WTC11 (cell line): ENCODE data around the gene RASA2. TPM values are rescaled to one million over a fixed set of nuclear protein-coding genes. Genes with fewer than 3 reads are reported as not detected.

Experiments
- ATAC-seq: fragments of 200-7000 bp; cut with Tn5 transposase; 2 replicates; pipeline ENCODE4 v1.10.0; 2021; ENCODE audit warnings: mild to moderate bottlenecking, moderate library complexity
- CTCF ChIA-PET: fragments of 300-600 bp; sonication (Branson Sonifier 250); formaldehyde crosslinking; loops from one replicate; lab custom pipeline; 2021; ENCODE audit warnings: antibody characterized with exemption; lab: Charles Lee
- POLR2A ChIA-PET: fragments of 350-600 bp; sonication (Branson Sonifier 250); formaldehyde crosslinking; loops from one replicate; lab custom pipeline; 2021; ENCODE audit warnings: antibody characterized with exemption; lab: Charles Lee
- DNase-seq: peaks from one replicate; pipeline ENCODE4 v3.0.0; 2021; ENCODE audit warnings: low spot score
- H3K27ac Mint-ChIP-seq: 2 replicates; pipeline ENCODE4 v1.8.0; 2021; ENCODE audit warnings: mixed read lengths
- H3K27me3 Mint-ChIP-seq: 2 replicates; pipeline ENCODE4 v1.8.0; 2021; ENCODE audit warnings: low read depth, mild to moderate bottlenecking, moderate library complexity, mixed read lengths
- H3K36me3 Mint-ChIP-seq: 2 replicates; pipeline ENCODE4 v1.8.0; 2021; ENCODE audit warnings: mixed read lengths
- H3K4me1 Mint-ChIP-seq: 2 replicates; pipeline ENCODE4 v1.8.0; 2022; ENCODE audit warnings: mixed read lengths
- H3K4me3 Mint-ChIP-seq: 2 replicates; pipeline ENCODE4 v1.8.0; 2021; ENCODE audit warnings: mild to moderate bottlenecking, moderate library complexity, mixed read lengths
- H3K9me3 Mint-ChIP-seq: 2 replicates; pipeline ENCODE4 v1.8.0; 2021; ENCODE audit warnings: mixed read lengths
- AR ChIP-seq: fragments of 250-450 bp; sonication (Bioruptor Pico); IDR thresholded peaks from 2 replicates; pipeline ENCODE4 v1.9.0; 2021; ENCODE audit warnings: mild to moderate bottlenecking
- ATF1 ChIP-seq: sonication (generic); formaldehyde crosslinking; IDR thresholded peaks from 2 replicates; pipeline ENCODE4 v1.8.1; 2023; ENCODE audit warnings: mild to moderate bottlenecking, moderate library complexity, missing genetic modification reagents
- ATF3 ChIP-seq: sonication (generic); formaldehyde crosslinking; conservative IDR thresholded peaks from 2 replicates; pipeline ENCODE4 v1.8.1; 2022; ENCODE audit warnings: mild to moderate bottlenecking, missing genetic modification reagents
- CDX4 ChIP-seq: fragments of 250-450 bp; sonication (Bioruptor Pico); IDR thresholded peaks from 2 replicates; pipeline ENCODE4 v1.9.0; 2021; ENCODE audit warnings: moderate library complexity, mild to moderate bottlenecking, inconsistent platforms, borderline replicate concordance
- ETV6 ChIP-seq: sonication (generic); formaldehyde crosslinking; IDR thresholded peaks from 2 replicates; pipeline ENCODE4 v1.8.1; 2022; ENCODE audit warnings: mild to moderate bottlenecking, missing genetic modification reagents
- NFYB ChIP-seq: sonication (generic); formaldehyde crosslinking; conservative IDR thresholded peaks from 2 replicates; pipeline ENCODE4 v1.8.0; 2022; ENCODE audit warnings: low read depth, missing genetic modification reagents
- NR2C2 ChIP-seq: sonication (generic); formaldehyde crosslinking; IDR thresholded peaks from 2 replicates; pipeline ENCODE4 v1.8.0; 2022; ENCODE audit warnings: mild to moderate bottlenecking, missing genetic modification reagents
- PREB ChIP-seq: sonication (generic); formaldehyde crosslinking; IDR thresholded peaks from 2 replicates; pipeline ENCODE4 v1.8.1; 2022; ENCODE audit warnings: mild to moderate bottlenecking, missing genetic modification reagents, moderate library complexity, borderline replicate concordance
- SMAD4 ChIP-seq: sonication (generic); formaldehyde crosslinking; IDR thresholded peaks from 2 replicates; pipeline ENCODE4 v1.8.0; 2022; ENCODE audit warnings: mild to moderate bottlenecking, missing genetic modification reagents
- SOX15 ChIP-seq: fragments of 250-450 bp; sonication (Bioruptor Pico); IDR thresholded peaks from 2 replicates; pipeline ENCODE4 v1.9.0; 2021; ENCODE audit warnings: mild to moderate bottlenecking
- SP1 ChIP-seq: sonication (generic); formaldehyde crosslinking; conservative IDR thresholded peaks from 2 replicates; pipeline ENCODE4 v1.8.1; 2022; ENCODE audit warnings: missing genetic modification reagents
- TCF7 ChIP-seq: sonication (generic); formaldehyde crosslinking; IDR thresholded peaks from 2 replicates; pipeline ENCODE4 v1.8.0; 2022; ENCODE audit warnings: mild to moderate bottlenecking, low read depth, missing genetic modification reagents, moderate library complexity
- TEAD4 ChIP-seq: sonication (generic); formaldehyde crosslinking; IDR thresholded peaks from 2 replicates; pipeline ENCODE4 v1.8.0; 2022; ENCODE audit warnings: mild to moderate bottlenecking, missing genetic modification reagents
- USF2 ChIP-seq: sonication (generic); formaldehyde crosslinking; IDR thresholded peaks from 2 replicates; pipeline ENCODE4 v1.8.1; 2023; ENCODE audit warnings: mild to moderate bottlenecking, missing genetic modification reagents, moderate library complexity
- ZNF138 ChIP-seq: sonication (generic); formaldehyde crosslinking; conservative IDR thresholded peaks from 2 replicates; pipeline ENCODE4 v1.8.1; 2022; ENCODE audit warnings: mild to moderate bottlenecking, moderate library complexity, missing genetic modification reagents
- ZNF317 ChIP-seq: sonication (generic); formaldehyde crosslinking; IDR thresholded peaks from 2 replicates; pipeline ENCODE4 v1.8.1; 2023; ENCODE audit warnings: low read depth, mild to moderate bottlenecking, moderate library complexity, missing genetic modification reagents, borderline replicate concordance
- total RNA-seq: library from RNA; stranded (reverse); gene quantifications from 3 replicates; pipeline ENCODE4 v1.2.3, GENCODE V29; 2021
- TF ChIP-seq, protein P1 (sequence below): sonication (generic); formaldehyde crosslinking; IDR thresholded peaks from 2 replicates; pipeline ENCODE4 v1.8.1; 2023; ENCODE audit warnings: mild to moderate bottlenecking, moderate library complexity, missing genetic modification reagents
- TF ChIP-seq, protein P2 (sequence below): sonication (generic); formaldehyde crosslinking; IDR thresholded peaks from 2 replicates; pipeline ENCODE4 v1.8.1; 2022; ENCODE audit warnings: missing genetic modification reagents, borderline replicate concordance
- TF ChIP-seq, protein P3 (sequence below): sonication (generic); formaldehyde crosslinking; IDR thresholded peaks from 2 replicates; pipeline ENCODE4 v1.8.1; 2022; ENCODE audit warnings: mild to moderate bottlenecking, moderate library complexity, missing genetic modification reagents

RASA2 gene
- total RNA-seq, 1 experiment from 2014 or later = 13.9 TPM

- no peaks in the 10 kb centered on the region for H3K27me3 Mint-ChIP-seq
- CTCF ChIA-PET = interaction anchor here (1.1 to 1.3 kb wide), 2 partner anchors 92 to 98 kb away, joined by 3 read pairs; no protein-coding TSS in a partner anchor
- H3K4me3 Mint-ChIP-seq = no peak overlapping the region
- no peaks in the 10 kb centered on the region for H3K4me1 Mint-ChIP-seq
- no peak overlapping the region for H3K27ac Mint-ChIP-seq
- peaks cover 45% of the 10 kb centered on the region for H3K36me3 Mint-ChIP-seq
- POLR2A ChIA-PET = no interaction called here
- TF ChIP-seq, protein P1, sequence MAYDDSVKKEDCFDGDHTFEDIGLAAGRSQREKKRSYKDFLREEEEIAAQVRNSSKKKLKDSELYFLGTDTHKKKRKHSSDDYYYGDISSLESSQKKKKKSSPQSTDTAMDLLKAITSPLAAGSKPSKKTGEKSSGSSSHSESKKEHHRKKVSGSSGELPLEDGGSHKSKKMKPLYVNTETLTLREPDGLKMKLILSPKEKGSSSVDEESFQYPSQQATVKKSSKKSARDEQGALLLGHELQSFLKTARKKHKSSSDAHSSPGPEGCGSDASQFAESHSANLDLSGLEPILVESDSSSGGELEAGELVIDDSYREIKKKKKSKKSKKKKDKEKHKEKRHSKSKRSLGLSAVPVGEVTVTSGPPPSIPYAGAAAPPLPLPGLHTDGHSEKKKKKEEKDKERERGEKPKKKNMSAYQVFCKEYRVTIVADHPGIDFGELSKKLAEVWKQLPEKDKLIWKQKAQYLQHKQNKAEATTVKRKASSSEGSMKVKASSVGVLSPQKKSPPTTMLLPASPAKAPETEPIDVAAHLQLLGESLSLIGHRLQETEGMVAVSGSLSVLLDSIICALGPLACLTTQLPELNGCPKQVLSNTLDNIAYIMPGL = no peak
- TF ChIP-seq SMAD4 (CRISPR knock-in tag) = no peak
- TF ChIP-seq TEAD4 (CRISPR knock-in tag) = no peak
- TF ChIP-seq ETV6 (CRISPR knock-in tag) = no peak
- TF ChIP-seq, protein P2, sequence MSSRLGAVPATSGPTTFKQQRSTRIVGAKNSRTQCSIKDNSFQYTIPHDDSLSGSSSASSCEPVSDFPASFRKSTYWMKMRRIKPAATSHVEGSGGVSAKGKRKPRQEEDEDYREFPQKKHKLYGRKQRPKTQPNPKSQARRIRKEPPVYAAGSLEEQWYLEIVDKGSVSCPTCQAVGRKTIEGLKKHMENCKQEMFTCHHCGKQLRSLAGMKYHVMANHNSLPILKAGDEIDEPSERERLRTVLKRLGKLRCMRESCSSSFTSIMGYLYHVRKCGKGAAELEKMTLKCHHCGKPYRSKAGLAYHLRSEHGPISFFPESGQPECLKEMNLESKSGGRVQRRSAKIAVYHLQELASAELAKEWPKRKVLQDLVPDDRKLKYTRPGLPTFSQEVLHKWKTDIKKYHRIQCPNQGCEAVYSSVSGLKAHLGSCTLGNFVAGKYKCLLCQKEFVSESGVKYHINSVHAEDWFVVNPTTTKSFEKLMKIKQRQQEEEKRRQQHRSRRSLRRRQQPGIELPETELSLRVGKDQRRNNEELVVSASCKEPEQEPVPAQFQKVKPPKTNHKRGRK = no peak
- no peak for TF ChIP-seq ATF3
- TF ChIP-seq TCF7 (CRISPR knock-in tag) = no peak
- no peak for TF ChIP-seq SOX15
- TF ChIP-seq, protein P3, sequence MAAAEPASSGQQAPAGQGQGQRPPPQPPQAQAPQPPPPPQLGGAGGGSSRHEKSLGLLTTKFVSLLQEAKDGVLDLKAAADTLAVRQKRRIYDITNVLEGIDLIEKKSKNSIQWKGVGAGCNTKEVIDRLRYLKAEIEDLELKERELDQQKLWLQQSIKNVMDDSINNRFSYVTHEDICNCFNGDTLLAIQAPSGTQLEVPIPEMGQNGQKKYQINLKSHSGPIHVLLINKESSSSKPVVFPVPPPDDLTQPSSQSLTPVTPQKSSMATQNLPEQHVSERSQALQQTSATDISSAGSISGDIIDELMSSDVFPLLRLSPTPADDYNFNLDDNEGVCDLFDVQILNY = no peak
- no peak for TF ChIP-seq AR (CRISPR knock-in tag)
- no peak for TF ChIP-seq PREB (CRISPR knock-in tag)
- TF ChIP-seq NR2C2 (CRISPR knock-in tag) = no peak
- no peak for TF ChIP-seq ZNF317 (CRISPR knock-in tag)
- no peak for TF ChIP-seq USF2 (CRISPR knock-in tag)
- no peak for TF ChIP-seq ATF1
- TF ChIP-seq CDX4 = no peak
- no peak for TF ChIP-seq ZNF138
- TF ChIP-seq SP1 = no peak
- TF ChIP-seq NFYB (CRISPR knock-in tag) = no peak
- H3K9me3 Mint-ChIP-seq = peaks cover 24% of the 10 kb centered on the region
- ATAC-seq (no peak), DNase-seq (no peak)
Observed at GRCh38 chr3:141546586-141546985, 59.8 kb downstream of the RASA2 start.
